Measurements from ENCODE around the gene TMPRSS7.

DNA sequence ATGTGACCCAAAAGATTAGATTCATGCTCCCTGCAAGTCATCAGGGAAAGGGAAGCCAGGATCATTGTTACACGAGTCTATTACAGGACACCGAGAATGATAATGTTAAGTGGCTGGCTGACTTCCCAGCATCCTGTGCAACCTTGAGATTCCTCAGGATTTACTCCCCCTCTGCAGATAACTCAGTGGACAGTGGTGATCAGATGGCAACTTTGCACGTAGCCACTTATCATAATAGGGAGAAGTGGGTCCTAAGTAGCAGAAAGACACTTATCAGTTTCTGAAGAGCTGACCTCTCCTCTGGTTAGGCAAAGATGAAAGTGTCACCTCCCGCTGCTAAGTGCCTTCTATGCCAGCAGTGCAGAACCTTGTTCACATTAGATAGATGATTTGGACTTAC, 6.7 kb upstream of the TMPRSS7 start:
- TF ChIP-seq, protein P1, sequence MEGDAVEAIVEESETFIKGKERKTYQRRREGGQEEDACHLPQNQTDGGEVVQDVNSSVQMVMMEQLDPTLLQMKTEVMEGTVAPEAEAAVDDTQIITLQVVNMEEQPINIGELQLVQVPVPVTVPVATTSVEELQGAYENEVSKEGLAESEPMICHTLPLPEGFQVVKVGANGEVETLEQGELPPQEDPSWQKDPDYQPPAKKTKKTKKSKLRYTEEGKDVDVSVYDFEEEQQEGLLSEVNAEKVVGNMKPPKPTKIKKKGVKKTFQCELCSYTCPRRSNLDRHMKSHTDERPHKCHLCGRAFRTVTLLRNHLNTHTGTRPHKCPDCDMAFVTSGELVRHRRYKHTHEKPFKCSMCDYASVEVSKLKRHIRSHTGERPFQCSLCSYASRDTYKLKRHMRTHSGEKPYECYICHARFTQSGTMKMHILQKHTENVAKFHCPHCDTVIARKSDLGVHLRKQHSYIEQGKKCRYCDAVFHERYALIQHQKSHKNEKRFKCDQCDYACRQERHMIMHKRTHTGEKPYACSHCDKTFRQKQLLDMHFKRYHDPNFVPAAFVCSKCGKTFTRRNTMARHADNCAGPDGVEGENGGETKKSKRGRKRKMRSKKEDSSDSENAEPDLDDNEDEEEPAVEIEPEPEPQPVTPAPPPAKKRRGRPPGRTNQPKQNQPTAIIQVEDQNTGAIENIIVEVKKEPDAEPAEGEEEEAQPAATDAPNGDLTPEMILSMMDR (optimal IDR thresholded peaks at IDR 0.05 in 1 of 3, IDR thresholded peaks at IDR 0.05 in 1 of 3, conservative IDR thresholded peaks at IDR 0.05 in 1 of 3; ENCODE audit: extremely low read depth in 1 of 3, insufficient read depth in 2 of 3, low read length in 3 of 3) = no peak
- no peak for TF ChIP-seq EZH2 (IDR thresholded peaks at IDR 0.05; ENCODE audit: low read length)
